HepG2 (cell line): ENCODE results near the gene COQ9. TPM values are rescaled to one million over a fixed set of nuclear protein-coding genes. Genes with fewer than 3 reads are reported as not detected.

ENCODE experiments used
- CBX1 ChIP-seq: IDR thresholded peaks from one replicate; pipeline ENCODE4 v1.6.1; 2016; ENCODE audit warnings: antibody characterized with exemption, low read depth
- CENPT ChIP-seq: sonication (generic); formaldehyde crosslinking; IDR thresholded peaks from 2 replicates; pipeline ENCODE4 v1.8.0; 2022; ENCODE audit warnings: low read depth, mild to moderate bottlenecking, moderate library complexity, missing genetic modification reagents
- CTCF ChIP-seq: sonication (generic); formaldehyde crosslinking; IDR thresholded peaks from 2 replicates; pipeline ENCODE4 v1.5.0; 2020; ENCODE audit warnings: mild to moderate bottlenecking, missing genetic modification reagents, moderate library complexity
- GABPB1 ChIP-seq: IDR thresholded peaks from 2 replicates; pipeline ENCODE4 v1.6.1; 2016; ENCODE audit warnings: mild to moderate bottlenecking, missing genetic modification reagents, moderate library complexity, missing compliant biosample characterization
- IRF2 ChIP-seq: IDR thresholded peaks from 2 replicates; pipeline ENCODE4 v1.6.1; 2018; ENCODE audit warnings: missing genetic modification reagents, missing compliant biosample characterization
- MTERF4 ChIP-seq: sonication (generic); formaldehyde crosslinking; IDR thresholded peaks from 2 replicates; pipeline ENCODE4 v1.8.0; 2023; ENCODE audit warnings: mild to moderate bottlenecking, missing genetic modification reagents
- RXRB ChIP-seq: IDR thresholded peaks from 2 replicates; pipeline ENCODE4 v1.6.1; 2016; ENCODE audit warnings: borderline replicate concordance, missing genetic modification reagents, missing compliant biosample characterization
- SNAI1 ChIP-seq: sonication (generic); formaldehyde crosslinking; IDR thresholded peaks from 2 replicates; pipeline ENCODE4 v1.5.0; 2020; ENCODE audit warnings: mild to moderate bottlenecking, missing genetic modification reagents, borderline replicate concordance
- SP4 ChIP-seq: sonication (generic); formaldehyde crosslinking; IDR thresholded peaks from 2 replicates; pipeline ENCODE4 v1.8.1; 2023; ENCODE audit warnings: mild to moderate bottlenecking, missing genetic modification reagents
- SRY ChIP-seq: sonication (generic); formaldehyde crosslinking; IDR thresholded peaks from 2 replicates; pipeline ENCODE4 v1.8.0; 2022; ENCODE audit warnings: mild to moderate bottlenecking, missing genetic modification reagents
- TBX2 ChIP-seq: sonication (generic); formaldehyde crosslinking; IDR thresholded peaks from 2 replicates; pipeline ENCODE4 v1.5.0; 2020; ENCODE audit warnings: missing genetic modification reagents, mild to moderate bottlenecking, borderline replicate concordance
- TMF1 ChIP-seq: sonication (generic); formaldehyde crosslinking; IDR thresholded peaks from 2 replicates; pipeline ENCODE4 v1.8.1; 2022; ENCODE audit warnings: low read depth, missing genetic modification reagents
- ZBTB10 ChIP-seq: sonication (generic); formaldehyde crosslinking; IDR thresholded peaks from 2 replicates; pipeline ENCODE4 v1.4.0; 2020; ENCODE audit warnings: missing genetic modification reagents, borderline replicate concordance
- ZBTB20 ChIP-seq: sonication (generic); formaldehyde crosslinking; IDR thresholded peaks from 2 replicates; pipeline ENCODE4 v1.8.1; 2023; ENCODE audit warnings: missing genetic modification reagents, low read depth, mild to moderate bottlenecking, borderline replicate concordance
- ZFX ChIP-seq: sonication (generic); formaldehyde crosslinking; IDR thresholded peaks from 2 replicates; pipeline ENCODE4 v1.4.0; 2020; ENCODE audit warnings: mild to moderate bottlenecking, low read depth, missing genetic modification reagents, moderate library complexity
- ZKSCAN1 ChIP-seq: fragments of 150-350 bp; IDR thresholded peaks from 2 replicates; pipeline ENCODE4 v1.6.1; 2014; ENCODE audit warnings: low read length
- ZNF234 ChIP-seq: sonication (generic); formaldehyde crosslinking; conservative IDR thresholded peaks from 2 replicates; pipeline ENCODE4 v1.5.1; 2020; ENCODE audit warnings: mild to moderate bottlenecking, missing genetic modification reagents
- ZNF280D ChIP-seq: sonication (generic); formaldehyde crosslinking; IDR thresholded peaks from 2 replicates; pipeline ENCODE4 v1.5.1; 2020; ENCODE audit warnings: mild to moderate bottlenecking, missing genetic modification reagents
- ZNF549 ChIP-seq: sonication (generic); formaldehyde crosslinking; IDR thresholded peaks from 2 replicates; pipeline ENCODE4 v1.5.0; 2020; ENCODE audit warnings: missing genetic modification reagents
- ZNF607 ChIP-seq: sonication (generic); formaldehyde crosslinking; IDR thresholded peaks from 2 replicates; pipeline ENCODE4 v1.5.1; 2020; ENCODE audit warnings: missing genetic modification reagents, mild to moderate bottlenecking, borderline replicate concordance
- ZNF766 ChIP-seq: sonication (generic); formaldehyde crosslinking; IDR thresholded peaks from 2 replicates; pipeline ENCODE4 v1.5.0; 2020; ENCODE audit warnings: missing genetic modification reagents, borderline replicate concordance
- ZNF850 ChIP-seq: sonication (generic); formaldehyde crosslinking; conservative IDR thresholded peaks from 2 replicates; pipeline ENCODE4 v1.9.0; 2021; ENCODE audit warnings: mild to moderate bottlenecking, missing genetic modification reagents
- ZSCAN9 ChIP-seq: IDR thresholded peaks from 2 replicates; pipeline ENCODE4 v1.6.1; 2016; ENCODE audit warnings: borderline replicate concordance
- polyA plus RNA-seq, 8 experiments: library from polyadenylated mRNA; depleted of rRNA in 3 of 8; stranded (reverse) in 7 of 8; unstranded in 1 of 8; fragments of >200 nt; fragmentation: Illumina TruSeq in 4 of 8; extraction: Trizol in 4 of 8; gene quantifications; 2 replicates each; pipeline versions ENCODE4 v1.2.1 to v1.2.3, GENCODE V29; 2011 to 2016; ENCODE audit warnings: low read depth in 4 of 8, missing spikeins in 1 of 8, mixed read lengths in 1 of 8; ENCODE audit not compliant: insufficient read depth in 1 of 8
- total RNA-seq, 5 experiments: library from RNA; depleted of rRNA; stranded (reverse); fragments of >200 nt; fragmentation: Illumina TruSeq; extraction: Trizol; gene quantifications; 2 replicates each; pipeline ENCODE4 v1.2.3, GENCODE V29; 2016; ENCODE audit warnings: low read depth in 1 of 5

COQ9 gene
- total and polyA plus RNA-seq, 2 of the 13 experiments (the other 11 are each of a cell fraction or from before 2014, with no cell fraction given) = 57.5 to 108 TPM

GRCh38 chr16:57472665-57473060 lies 25.4 kb downstream of the COQ9 start (continued):
- TF ChIP-seq ZNF280D (no peak), SP4 (CRISPR knock-in tag) (0 out of 2 replicates have a peak, but pooled peaks have one; percentile 29), ZBTB20 (CRISPR knock-in tag) (no peak), GABPB1 (CRISPR knock-in tag) (peak; percentile 17; the same call in 1 of the 2 replicates), TMF1 (0 out of 2 replicates have a peak, but pooled peaks have one; percentile 23), CBX1 (no peak), ZNF850 (0 out of 2 replicates have a peak, but pooled peaks have one; percentile 34), ZFX (0 out of 2 replicates have a peak, but pooled peaks have one; percentile 13), MTERF4 (CRISPR knock-in tag) (0 out of 2 replicates have a peak, but pooled peaks have one; percentile 37), ZSCAN9 (no peak), ZBTB10 (CRISPR knock-in tag) (no peak), SNAI1 (CRISPR knock-in tag) (0 out of 2 replicates have a peak, but pooled peaks have one; percentile 46), CTCF (CRISPR knock-in tag) (peak; percentile 6; the same call in 1 of the 2 replicates), IRF2 (CRISPR knock-in tag) (no peak), TBX2 (CRISPR knock-in tag) (no peak), ZNF549 (no peak), RXRB (CRISPR knock-in tag) (no peak), ZKSCAN1 (no peak), ZNF234 (CRISPR knock-in tag) (no peak), ZNF766 (CRISPR knock-in tag) (0 out of 2 replicates have a peak, but pooled peaks have one; percentile 54), SRY (CRISPR knock-in tag) (0 out of 2 replicates have a peak, but pooled peaks have one; percentile 22), ZNF607 (CRISPR knock-in tag) (no peak), CENPT (no peak)
